Thyroid gland (tissue), 4 donors: Measurements from ENCODE around the gene SLC30A9. TPM values are rescaled to one million over a fixed set of nuclear protein-coding genes. Genes with fewer than 3 reads are reported as not detected.

Experiments used
- DNase-seq, 2 donors: peaks; one replicate each; pipeline ENCODE4 v3.0.0-alpha.2; 2019
- H3K27ac ChIP-seq, 3 donors: fragments of 200-600 bp; sonication (generic); 1 replicate in 2 of 3; 2 replicates in 1 of 3; pipeline ENCODE4 v1.5.1; 2016 to 2019; ENCODE audit warnings: mild to moderate bottlenecking in 1 of 3, moderate library complexity in 1 of 3
- H3K27me3 ChIP-seq: fragments of 200-600 bp; sonication (generic); one replicate; pipeline ENCODE4 v1.5.1; 2019
- H3K36me3 ChIP-seq, 2 donors: fragments of 200-600 bp; sonication (generic); one replicate each; pipeline ENCODE4 v1.5.1; 2016 to 2019
- H3K4me1 ChIP-seq, 2 donors: fragments of 200-600 bp; sonication (generic); one replicate each; pipeline ENCODE4 v1.5.1; 2017 to 2019
- H3K4me3 ChIP-seq, 3 donors: fragments of 200-600 bp; sonication (generic); replicated peaks in 1 of 3; 1 replicate in 2 of 3; 2 replicates in 1 of 3; pipeline ENCODE4 v1.5.1; 2016; ENCODE audit warnings: mild to moderate bottlenecking in 1 of 3
- H3K9me3 ChIP-seq: fragments of 200-600 bp; sonication (generic); one replicate; pipeline ENCODE4 v1.5.1; 2017
- CTCF ChIP-seq, 6 experiments: fragments of 200-600 bp in 3 of 6; fragments of 450-650 bp in 3 of 6; sonication (generic) in 3 of 6; IDR thresholded peaks; one replicate each; pipeline ENCODE4 v1.5.1; 2016 to 2019; ENCODE audit warnings: antibody characterized with exemption in 6 of 6, mild to moderate bottlenecking in 2 of 6, inconsistent platforms in 1 of 6, moderate library complexity in 1 of 6
- POLR2A ChIP-seq, 2 donors: fragments of 450-650 bp; IDR thresholded peaks; one replicate each; pipeline ENCODE4 v1.6.1; 2017; ENCODE audit warnings: antibody characterized with exemption in 2 of 2, mild to moderate bottlenecking in 2 of 2, moderate library complexity in 1 of 2
- WGBS, 2 donors: methylation state at CpG; one replicate each; pipeline ENCODE4 v1.1.5; 2017; 5-methylcytosine and 5-hydroxymethylcytosine counted together
- intact Hi-C: fragments of 100-400 bp; cut with DNase I; formaldehyde crosslinking; loops from one replicate; pipeline ENCODE4 v1.15.1; 2023
- total RNA-seq, 4 donors: library from RNA; depleted of rRNA; stranded (reverse); fragments of >200 nt; gene quantifications; one replicate each; pipeline ENCODE4 v1.2.3, GENCODE V29; 2016

The SLC30A9 gene
- total RNA-seq, 4 donors from 2014 or later: 75.6 to 158 (median 116) TPM

- 75 to 87% methylated on average over 1 of the region's 1 CpG for WGBS, 2 donors
- intact Hi-C loops: no loop called here
These were observed 15.0 kb upstream of the SLC30A9 start for GRCh38 chr4:41975341-41975740.

GRCh38 chr4:41976775-41977516, 13.4 kb upstream of the SLC30A9 start:
- intact Hi-C loops: no loop called here
- no peaks in the 10 kb centered on the region for H3K36me3 ChIP-seq
- H3K4me3 ChIP-seq: no peak overlapping the region
- H3K27ac ChIP-seq: no peak overlapping the region
- no peaks in the 10 kb centered on the region for H3K27me3 ChIP-seq
- WGBS, 2 donors: 59 to 76% methylated on average over 1 of the region's 1 CpG
- TF ChIP-seq CTCF (IDR thresholded peaks at IDR 0.05): no peak
- no peak for TF ChIP-seq POLR2A (IDR thresholded peaks at IDR 0.05)
- DNase-seq: no peak
- no peaks in the 10 kb centered on the region for H3K4me1 ChIP-seq
- H3K9me3 ChIP-seq: no peaks in the 10 kb centered on the region

More at GRCh38 chr4:41975341-41975740, 15.0 kb upstream of the SLC30A9 start:
- DNase-seq: no peak
- H3K9me3 ChIP-seq: no peaks in the 10 kb centered on the region
- H3K4me1 ChIP-seq: no peaks in the 10 kb centered on the region
- H3K4me3 ChIP-seq: no peak overlapping the region
- H3K27ac ChIP-seq: no peak overlapping the region
- TF ChIP-seq POLR2A (IDR thresholded peaks at IDR 0.05) (no peak), CTCF (IDR thresholded peaks at IDR 0.05) (no peak)
- no peaks in the 10 kb centered on the region for H3K27me3 ChIP-seq
- no peaks in the 10 kb centered on the region for H3K36me3 ChIP-seq

- Histone ChIP-seq H3K27ac (no peak overlapping the region), H3K9me3 (no peaks in the 10 kb centered on the region), H3K27me3 (no peaks in the 10 kb centered on the region), H3K4me1 (no peaks in the 10 kb centered on the region), H3K4me3 (no peak overlapping the region), H3K36me3 (no peaks in the 10 kb centered on the region)
- no peak for TF ChIP-seq POLR2A (IDR thresholded peaks at IDR 0.05)
- TF ChIP-seq CTCF (IDR thresholded peaks at IDR 0.05): no peak
- 48 to 50% methylated on average over 3 of the region's 3 CpGs for WGBS, 2 donors
- DNase-seq: no peak
- intact Hi-C loops: no loop called here
These were observed 12.6 kb upstream of the SLC30A9 start for GRCh38 chr4:41977709-41978108.

GRCh38 chr4:41981456-41981855, 8.9 kb upstream of the SLC30A9 start, which contains the start of gene DCAF4L1:
Gene DCAF4L1 (plus strand): TSS chr4:41981756. CDS start chr4:41981793, 37 bp downstream.
- H3K27me3 ChIP-seq: no peaks in the 10 kb centered on the region
- H3K4me3 ChIP-seq: no peak within 1 kb of the TSS
- DNase-seq: no peak
- TF ChIP-seq POLR2A (IDR thresholded peaks at IDR 0.05): no peak
- no peak for TF ChIP-seq CTCF (IDR thresholded peaks at IDR 0.05)
- H3K9me3 ChIP-seq: no peaks in the 10 kb centered on the region
- H3K36me3 ChIP-seq: no peaks in the 10 kb centered on the region
- no peak within 1 kb of the TSS for H3K27ac ChIP-seq
- intact Hi-C loops: no loop called here
- no peaks in the 10 kb centered on the region for H3K4me1 ChIP-seq
- 80 to 87% methylated on average over 12 of the region's 12 CpGs for WGBS, 2 donors

- intact Hi-C loops: no loop called here
- H3K4me1 ChIP-seq: peaks cover 0 to 8% of the 10 kb centered on the region in 2 donors
- 93 to 94% methylated on average over 22 of the region's 22 CpGs for WGBS, 2 donors
These were observed 7.6 kb upstream of the SLC30A9 start for GRCh38 chr4:41982716-41983115.

More at GRCh38 chr4:41982716-41983115, 7.6 kb upstream of the SLC30A9 start:
- TF ChIP-seq CTCF (IDR thresholded peaks at IDR 0.05): no peak
- TF ChIP-seq POLR2A (IDR thresholded peaks at IDR 0.05): no peak
- H3K4me3 ChIP-seq: no peak overlapping the region
- H3K27ac ChIP-seq: no peak overlapping the region
- H3K9me3 ChIP-seq: no peaks in the 10 kb centered on the region
- H3K27me3 ChIP-seq: no peaks in the 10 kb centered on the region
- no peaks in the 10 kb centered on the region for H3K36me3 ChIP-seq
- DNase-seq: no peak
